ENCODE data around the gene EDN2. TPM values are rescaled to one million over a fixed set of nuclear protein-coding genes. Genes with fewer than 3 reads are reported as not detected.

The EDN2 gene
- total RNA-seq, 1 experiment from 2014 or later = not detected

DNA sequence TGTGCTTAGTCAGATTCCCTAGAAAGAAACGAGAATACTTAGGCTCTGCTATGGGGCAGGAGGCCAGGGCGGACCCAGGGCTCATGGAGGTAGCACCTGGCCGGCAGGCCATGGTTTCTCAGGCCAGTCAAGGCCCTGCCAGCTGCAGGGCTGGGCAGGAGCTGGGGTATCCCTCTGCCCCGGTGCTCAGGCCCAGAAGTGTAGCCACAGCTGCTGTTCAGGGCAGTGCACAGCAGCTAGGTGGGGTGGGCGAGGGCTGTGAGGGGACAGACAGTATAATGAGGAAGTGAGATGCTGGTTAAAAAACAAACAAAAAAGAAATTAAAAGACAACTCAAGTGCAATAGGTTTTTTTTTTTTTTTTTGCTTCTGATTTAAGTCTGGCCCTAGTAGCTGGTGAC is 34.0 kb upstream of the EDN2 start:
- DNase-seq (ENCODE audit: low read depth) = no peak

DNA sequence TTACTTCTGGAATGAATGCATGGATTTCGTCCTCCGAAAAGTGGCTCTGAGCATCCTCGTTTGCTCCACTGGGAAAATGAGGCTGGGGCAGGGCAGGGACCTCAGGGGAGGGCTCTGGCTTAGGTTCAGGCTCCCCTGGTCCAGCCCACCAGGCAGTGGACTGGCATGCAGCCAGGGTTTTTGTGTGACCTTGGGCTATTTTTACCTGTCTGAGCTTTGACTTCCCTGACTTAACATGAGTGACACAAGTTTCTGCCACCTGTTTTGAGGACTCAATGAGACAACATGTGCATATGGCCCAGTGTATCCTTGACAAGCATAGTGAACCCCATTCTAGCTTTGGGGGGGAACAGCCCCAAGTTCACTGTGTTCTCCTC is 32.6 kb upstream of the EDN2 start:
- DNase-seq (ENCODE audit: low read depth) = no peak

DNA sequence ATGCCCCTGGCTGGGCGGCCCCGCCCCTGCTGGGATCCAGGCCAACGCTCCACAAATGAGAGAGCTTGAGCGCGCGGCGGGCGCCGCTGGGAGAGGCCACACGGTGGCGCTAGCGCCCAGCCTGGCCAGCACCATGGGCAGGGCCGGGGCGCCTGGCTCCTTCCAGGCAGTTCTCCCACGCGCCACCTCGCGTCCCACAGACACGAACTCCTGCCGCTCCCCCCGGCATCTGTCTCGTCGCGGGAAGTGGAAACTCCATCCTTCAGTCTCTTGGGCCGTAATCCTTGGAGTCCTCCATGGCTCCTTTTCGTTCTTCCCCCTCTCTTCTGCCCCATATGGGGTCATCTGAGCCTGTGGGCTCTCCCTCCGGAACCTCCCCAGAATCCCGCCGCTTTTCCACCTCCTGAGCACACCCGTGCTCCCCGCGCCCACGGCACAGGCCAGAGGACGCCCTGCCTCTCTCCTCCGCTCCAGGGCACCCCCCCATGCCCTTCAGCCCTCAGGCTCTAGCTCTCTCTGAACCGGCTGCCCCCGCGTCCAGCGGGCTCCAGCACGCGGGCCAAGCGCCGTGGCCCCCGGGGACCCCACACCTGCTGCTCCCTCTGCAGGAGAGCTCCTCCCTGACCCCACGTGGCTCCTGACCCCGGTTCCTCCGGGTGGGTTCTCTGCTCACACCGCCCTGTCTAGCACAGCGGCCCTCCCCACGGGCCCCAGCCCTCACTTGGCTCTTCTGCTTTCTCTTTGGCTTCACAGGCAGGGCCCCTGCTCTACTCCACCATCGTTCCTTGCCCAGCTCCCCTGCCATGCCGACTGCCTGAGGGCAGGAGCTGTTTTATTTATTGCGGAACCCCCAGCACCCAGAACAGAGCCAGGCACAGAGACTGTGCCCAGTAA is 31.9 kb upstream of the EDN2 start:
- peak; percentile 82 for DNase-seq (ENCODE audit: low read depth)

DNA sequence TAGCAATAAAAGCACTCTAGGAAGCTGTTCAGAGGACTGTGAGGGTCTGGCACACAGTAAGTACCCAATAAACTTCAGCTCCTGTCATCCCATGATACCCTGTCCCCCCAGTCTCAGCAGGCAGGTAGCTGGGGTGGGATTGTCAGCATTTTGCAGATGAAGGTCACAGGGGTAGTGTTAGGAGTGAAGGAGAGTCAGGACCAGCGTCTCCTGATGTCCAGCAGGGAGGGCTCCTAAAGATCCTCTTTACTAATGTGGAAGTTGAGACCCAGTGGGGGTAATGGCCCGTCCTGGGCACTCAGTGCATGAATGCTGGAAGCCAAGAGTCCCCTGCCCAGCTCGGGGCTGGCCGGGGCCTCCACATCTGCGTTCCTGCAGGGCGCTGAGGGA is 31.3 kb upstream of the EDN2 start:
- DNase-seq (ENCODE audit: low read depth) = no peak

DNA sequence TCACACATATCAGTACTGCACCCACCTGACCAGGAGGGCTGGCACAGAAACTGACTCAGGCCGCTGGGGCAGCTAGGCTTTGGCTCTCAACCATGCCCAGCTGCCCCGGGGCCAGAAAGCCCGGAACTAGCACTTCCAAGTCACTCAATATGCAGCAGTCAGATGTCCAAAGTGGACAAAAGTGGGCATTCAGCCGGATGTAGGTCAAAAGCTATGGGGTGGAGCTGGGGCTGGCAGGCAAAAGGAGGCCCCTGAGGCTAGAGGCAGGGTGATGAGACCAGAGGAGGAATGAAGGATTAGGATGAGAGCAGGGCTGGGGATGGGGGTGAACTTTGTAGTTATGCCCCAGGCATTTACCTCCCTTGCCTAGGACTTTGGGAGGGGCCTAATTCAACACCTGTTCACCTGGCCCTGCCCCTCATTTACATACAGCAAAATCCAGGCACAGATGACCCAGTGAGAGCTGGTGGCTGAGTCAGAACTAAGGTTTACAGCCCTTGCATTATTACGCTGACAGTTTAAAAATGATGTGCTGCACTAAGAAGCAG is 30.7 kb upstream of the EDN2 start:
- no peak for DNase-seq (ENCODE audit: low read depth)

DNA sequence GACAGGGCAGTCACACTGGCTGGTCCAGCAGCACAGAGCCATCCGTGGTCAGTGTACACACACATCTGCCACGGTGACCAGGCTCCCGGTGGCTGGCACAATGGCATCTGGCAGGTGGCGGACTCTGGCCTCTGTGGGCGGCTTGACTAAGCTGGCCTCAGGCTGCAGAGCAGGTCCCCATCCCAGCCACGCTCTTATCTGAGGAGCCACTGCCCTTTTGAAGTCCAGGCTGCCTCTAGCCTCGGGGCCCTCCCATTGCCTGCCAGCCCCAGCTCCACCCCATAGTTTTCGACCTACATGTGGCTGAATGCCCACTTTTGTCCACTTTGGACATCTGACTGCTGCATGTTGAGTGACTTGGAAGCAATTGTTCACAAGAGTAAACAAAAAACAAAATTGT is 29.9 kb upstream of the EDN2 start:
- no peak for DNase-seq (ENCODE audit: low read depth)

DNA sequence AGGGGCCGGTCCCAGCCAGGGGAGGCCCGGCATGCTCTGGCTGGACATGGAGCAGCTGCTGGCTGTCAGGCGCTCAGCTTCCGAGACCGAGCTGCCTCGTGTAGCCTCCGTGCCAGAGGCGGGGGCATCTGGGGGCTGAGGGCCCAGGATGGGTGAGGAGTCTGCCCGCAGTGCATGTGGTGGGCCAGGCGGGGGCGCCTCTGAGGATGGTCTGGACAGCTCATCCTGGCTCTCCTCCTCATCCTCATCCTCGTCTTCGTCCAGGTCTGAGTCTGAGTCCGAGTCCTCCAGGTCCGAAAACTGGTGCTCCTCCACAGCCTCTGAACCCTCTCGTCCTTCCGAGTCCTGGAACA is 28.9 kb upstream of the EDN2 start:
- DNase-seq (ENCODE audit: low read depth) = no peak

DNA sequence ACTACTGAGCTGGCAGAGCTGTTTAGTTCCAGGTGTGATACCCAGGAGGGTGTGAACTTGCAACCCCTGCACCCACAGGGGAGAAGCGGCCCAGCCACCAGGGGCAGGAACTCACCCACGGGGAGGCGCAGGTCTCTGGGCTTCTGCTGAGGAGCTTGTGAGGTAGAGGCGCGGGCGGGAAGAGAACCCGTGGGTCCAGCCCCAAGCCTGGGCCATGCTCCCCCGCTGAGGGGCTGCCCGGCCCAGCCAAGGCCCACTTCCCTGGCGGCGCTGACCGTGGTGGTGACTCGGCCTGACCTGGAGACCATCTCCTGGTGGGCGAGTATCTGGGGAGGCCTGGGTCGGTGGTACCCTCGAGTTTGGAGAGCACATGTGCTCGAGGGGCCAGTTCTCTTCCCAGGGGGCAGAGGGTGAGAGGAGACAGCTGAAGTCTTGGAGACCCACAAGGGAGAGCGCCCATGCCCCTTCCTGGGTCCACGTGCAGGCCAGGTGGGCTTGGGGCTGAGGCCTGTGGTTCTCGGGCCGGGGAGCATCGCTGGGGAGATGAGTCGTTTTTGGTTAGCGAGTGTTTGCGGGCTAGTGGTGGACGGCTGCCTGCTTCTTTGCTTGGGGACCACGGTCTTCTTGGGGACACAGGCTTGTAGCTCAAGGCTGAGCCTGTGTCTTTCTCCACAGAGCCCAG is 28.4 kb upstream of the EDN2 start:
- no peak for DNase-seq (ENCODE audit: low read depth)

DNA sequence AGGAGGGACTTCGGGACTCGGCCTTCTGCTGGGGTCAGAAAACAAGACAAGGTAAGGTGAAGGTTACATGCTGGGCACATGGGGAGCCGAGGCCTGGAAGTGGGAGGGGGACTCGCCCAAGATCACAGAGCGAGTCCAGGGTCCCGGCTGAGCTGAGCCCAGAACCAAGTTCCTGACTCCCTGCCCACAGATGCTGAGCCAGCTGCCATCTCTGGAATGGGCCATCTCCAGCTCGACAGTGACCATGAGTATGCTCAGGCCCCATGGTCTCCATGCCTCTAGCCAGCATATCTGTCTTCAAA is 26.7 kb upstream of the EDN2 start:
- no peak for DNase-seq (ENCODE audit: low read depth)

DNA sequence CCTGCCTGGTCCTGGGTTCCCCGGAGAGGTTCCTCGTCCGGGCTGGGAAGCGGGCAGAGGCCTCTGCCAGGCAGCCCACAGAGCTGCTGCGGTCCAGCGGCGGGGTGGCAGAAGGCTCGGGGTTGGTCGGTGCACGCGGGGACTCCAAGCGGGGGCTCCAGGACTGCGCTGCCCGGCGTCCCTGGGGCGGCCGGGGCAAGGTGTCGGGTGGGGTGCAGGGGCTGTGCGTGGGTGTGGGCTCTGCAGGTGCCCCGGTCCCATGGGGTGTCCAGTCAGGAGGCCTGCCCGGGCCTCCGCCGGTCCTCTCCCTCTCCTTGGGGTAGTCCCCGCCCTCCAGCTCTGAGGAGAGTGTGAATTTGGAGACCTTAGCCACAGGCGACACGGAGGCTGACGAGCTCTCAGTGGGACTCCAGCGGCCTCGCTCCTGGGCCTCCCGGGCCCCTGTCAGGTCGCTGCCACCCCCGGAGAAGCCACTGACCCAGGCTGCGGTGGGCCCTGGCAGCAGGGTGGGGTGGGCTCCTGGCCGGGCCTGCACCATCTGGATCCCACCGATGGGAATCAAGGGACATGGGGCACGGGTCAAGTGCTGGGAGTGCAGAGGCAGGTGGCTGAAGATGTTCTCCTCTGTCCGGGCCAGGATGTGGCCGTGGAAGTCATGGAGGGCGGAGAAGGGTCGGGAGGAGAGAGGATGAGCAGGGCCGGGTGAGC is 26.2 kb upstream of the EDN2 start:
- DNase-seq (ENCODE audit: low read depth) = no peak

DNA sequence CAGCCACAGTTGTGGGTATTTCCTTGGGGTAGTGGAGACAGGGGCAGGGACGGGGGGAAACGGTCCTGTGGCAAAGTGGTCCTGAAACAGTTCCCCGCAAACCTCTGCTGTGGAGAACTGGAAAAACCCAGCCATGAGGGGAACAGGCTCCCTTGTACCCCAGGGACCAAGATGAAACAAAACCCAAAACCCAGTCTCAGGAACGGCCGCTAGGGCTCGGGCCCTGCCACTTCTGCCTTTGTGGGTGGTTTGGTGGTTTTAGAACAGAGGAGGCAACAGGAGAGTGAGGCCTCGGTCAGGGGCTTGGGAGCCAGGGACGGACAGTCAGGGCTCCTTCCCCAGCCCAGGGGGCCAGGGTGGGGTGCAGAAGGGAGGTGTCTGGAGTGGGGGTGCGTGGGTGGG is 24.8 kb upstream of the EDN2 start:
- no peak for DNase-seq (ENCODE audit: low read depth)

DNA sequence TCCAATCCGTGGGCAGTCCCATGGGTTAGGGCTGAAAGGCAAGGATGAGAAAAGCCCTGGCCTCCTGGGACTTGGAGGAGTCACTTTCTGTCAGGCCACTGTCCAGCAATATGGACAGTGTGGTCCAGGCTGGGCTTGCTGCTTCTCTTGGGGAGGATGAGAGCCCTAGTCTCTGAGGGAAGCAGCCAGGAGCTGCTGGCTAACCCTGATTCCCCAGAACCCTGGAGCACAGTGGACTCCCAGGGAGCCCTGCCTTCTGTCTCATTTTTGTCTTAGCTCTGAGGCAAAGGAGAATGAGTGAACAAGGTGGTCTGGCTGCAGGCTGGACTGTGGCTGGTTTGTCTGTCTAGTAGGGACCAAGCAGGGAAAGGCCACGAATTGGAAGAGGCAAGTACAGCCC is 23.8 kb upstream of the EDN2 start:
- no peak for DNase-seq (ENCODE audit: low read depth)

DNA sequence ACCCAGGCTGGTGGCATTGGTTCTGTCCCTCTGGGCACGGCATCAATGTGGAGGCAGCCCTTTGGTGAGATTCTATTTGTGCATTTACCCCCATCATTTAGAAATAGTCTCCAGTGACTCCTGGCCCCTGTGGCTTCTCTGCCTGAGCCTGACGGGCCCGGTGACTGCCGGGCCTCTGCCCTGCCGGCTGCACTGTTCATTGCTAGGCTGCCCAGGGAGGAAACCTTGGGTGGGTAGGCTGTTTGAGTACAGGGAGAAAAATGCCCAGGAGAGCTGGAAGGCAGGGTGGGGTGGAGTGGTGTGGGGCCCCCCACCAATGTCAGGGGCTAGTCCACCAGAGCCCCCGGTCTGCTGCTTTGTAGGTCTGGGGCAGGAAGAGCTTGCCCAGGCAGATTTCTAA is 23.4 kb upstream of the EDN2 start:
- DNase-seq (ENCODE audit: low read depth) = no peak

DNA sequence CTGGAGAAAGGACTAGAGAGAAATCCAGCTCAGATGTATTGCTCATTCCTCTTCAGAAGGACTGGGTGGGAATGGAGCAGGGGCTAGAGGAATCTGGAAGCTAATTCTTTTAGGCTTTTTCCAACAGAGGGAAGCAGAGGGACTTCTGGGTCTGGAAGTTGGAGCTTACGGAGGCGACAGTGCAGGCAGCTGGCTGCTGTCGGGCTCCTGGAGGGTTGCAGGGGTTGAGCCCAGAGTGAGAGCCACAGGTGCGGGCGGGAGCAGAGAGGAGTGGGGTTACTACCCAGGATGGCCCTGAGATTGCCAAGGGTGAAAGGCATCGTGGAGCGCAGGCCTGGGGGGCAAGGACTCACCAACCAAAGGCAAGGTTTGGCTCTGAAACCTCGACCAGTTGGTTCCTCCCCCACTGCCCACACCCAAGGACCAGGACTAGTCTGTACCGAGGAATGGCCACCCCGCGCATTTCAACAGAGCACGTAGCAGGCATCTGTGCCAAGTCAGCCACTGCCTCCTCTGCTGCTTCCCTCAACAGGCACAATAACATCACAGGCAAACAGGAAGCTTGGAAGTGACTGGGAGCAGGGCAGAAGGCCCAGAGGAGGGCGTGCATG is 22.7 kb upstream of the EDN2 start:
- DNase-seq (ENCODE audit: low read depth) = no peak

DNA sequence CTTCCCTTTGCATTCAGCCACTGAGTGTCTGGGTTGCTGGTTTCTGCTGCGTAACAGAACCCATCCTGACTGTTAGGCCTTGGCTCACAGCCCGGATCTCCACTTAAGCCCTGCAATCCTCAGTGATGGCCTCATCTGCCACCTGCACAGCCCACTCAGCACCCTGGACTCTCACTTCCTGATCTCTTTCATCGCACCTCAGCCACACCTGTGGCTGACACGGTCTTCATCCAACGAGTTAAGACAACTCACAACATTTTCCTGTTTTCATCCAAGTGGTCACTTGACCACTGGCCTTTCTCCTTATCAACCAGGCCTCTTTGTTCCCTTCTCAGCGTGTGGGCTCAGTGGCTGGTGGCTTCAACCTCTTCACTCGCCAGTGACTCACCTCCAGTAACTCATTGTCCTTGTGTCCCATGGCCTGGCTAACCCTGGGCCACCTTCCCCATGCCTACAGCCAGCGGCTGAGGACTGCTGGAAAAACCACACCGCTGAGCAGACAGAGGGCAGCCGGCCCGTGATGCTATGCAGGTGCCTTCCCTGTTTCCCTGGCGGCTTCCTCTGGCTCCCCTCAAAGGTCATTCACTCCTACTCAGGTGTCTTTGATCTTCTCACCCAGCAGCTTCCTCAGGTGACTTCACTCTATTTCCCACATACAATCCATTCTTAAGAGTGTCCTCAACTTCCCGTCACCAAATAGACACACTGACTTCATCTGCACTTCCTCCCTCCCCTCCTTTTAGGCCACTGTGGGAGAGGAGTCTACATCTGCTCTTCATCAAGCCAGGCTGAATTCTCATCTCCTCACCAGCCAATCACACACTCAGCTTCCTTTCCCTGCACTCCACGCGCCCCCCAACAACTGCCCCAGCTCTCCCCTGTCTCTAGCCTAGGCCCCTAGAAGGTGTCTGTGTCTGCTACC is 19.9 kb upstream of the EDN2 start:
- peak; percentile 68 for DNase-seq (ENCODE audit: low read depth)

DNA sequence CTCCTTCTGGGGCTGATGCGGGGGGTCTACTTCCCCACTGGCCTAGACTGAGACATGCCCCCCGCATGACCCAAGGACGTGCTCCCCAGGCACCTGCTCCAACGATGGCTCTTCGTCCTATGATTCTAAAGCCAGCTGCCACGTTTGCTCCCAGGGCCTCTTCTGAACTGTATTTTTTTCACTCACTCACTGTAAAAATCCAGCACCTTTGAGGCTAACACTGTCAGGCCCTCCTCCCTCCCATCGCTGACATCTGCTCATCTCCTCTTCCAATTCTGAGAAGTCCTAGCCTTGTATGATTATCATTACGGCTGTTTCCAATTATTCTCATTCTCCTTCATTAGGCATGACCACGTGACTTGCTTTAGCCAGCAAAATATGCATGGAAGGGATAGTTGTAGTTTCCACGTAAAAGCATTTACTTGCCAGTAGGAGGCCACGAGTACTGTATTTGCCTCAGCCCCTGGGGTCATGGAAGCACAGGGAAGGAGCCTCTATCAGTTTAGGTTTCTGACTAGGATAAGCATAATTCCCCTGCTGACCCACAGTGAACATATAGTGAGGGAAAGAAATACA is 19.1 kb upstream of the EDN2 start:
- DNase-seq (ENCODE audit: low read depth) = no peak

DNA sequence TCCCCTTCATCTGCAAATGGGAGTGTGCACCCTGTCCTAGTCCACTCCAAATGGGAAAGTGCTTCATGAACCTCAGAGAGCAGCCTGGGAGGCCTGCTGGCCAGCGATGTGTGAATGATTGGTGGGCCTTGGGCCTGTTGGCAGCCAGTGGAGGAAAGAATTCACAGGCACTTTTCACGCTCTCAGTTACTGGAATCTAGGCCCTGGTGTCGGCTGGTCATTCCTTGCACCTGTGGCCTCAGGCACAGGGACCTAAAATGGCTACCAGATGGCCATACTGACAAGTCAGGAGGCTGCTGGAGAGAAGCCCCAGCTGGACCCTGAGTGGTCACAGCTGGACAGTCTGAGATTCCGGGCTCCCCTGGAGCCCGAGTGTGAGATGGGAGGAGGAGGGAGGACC is 18.4 kb upstream of the EDN2 start:
- DNase-seq (ENCODE audit: low read depth) = no peak

DNA sequence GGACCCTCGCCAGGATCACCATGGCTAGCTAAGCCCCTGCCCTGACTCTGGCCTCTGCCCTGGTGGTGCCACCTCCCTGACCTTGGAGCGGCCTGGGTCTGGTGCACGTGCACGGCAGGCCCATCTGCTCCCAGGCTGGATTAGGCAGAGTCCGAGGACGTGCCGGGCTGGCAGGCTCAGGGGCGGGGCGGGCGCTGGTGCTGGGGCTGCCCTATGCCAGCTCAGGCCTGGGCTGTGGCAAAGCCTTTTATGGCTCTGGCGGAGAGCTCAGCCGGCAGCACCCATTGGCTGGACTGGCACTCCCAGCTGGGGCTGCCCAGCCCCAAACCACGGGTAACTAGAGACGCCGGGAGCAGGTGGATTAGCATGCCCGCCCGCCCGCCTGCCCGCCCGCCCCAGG is 17.1 kb upstream of the EDN2 start:
- no peak for DNase-seq (ENCODE audit: low read depth)

DNA sequence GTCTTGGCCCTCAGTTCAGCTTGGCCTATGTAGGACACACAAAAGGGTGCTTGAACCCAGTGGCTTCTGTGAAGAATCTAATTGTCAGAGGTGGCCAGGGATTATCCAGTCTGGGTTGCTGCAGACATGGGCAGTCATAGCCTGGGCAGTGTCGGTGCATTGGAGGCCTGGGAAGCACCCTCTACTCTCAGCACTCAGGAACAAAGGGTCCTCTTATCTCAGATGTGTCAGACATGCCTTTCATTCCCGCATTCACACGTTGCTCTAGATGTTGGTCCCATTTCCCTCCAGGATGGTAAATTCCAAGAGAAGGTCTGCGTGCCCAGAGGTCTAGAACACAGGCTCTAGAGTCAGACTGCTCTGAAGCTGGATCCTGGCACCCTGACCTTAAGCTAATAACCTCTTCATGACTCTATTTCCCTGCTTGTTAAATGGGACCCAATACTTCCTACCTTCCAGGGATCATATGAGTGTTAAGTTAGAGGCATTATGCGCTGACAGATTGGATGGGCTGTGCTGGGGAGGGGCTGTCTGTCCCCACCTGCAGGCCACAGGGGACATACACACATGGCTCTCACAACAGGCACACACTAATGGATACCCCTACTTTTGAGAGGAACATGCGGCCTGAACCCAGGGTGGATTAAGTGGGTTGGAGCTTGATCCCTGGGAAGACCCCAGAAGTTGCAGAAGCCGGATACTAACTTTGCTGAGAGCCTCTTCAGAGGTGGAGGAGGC is 16.5 kb upstream of the EDN2 start:
- DNase-seq (ENCODE audit: low read depth) = no peak

DNA sequence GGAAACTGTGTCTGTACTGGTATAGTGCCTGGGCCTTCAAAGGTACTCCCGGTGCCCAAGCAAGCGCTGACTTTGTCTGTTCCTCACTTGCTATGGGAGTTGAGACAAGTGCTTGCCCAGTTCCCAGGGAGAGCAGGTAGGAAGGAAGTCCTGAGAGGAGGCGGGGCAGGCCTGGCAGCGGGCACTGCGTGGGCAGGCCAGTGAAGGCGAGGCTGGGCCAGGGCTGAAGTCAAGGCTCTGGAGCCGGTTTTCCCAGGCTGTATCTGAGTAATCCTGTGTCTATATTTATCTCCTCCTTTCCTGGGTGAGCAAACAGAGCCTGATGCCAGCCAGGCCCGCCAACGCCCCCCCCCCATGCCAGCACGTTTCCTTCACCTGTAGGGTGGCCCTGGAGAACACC is 15.9 kb upstream of the EDN2 start:
- no peak for DNase-seq (ENCODE audit: low read depth)

Measured in HT1080 (cell line).